Stimulated activated CD4-positive, alpha-beta T cell treated with anti-CD3 and anti-CD28 coated beads, Interleukin-1b, Interleukin-23, amount 100 ng/mL, for 4 hours (primary cell): ENCODE measurements around the gene ERGIC1.

Source experiments
- DNase-seq, 2 donors: peaks; one replicate each; pipeline ENCODE4 v3.0.0-alpha.2; 2020; ENCODE audit warnings: low read depth in 2 of 2

The ERGIC1 gene

DNA sequence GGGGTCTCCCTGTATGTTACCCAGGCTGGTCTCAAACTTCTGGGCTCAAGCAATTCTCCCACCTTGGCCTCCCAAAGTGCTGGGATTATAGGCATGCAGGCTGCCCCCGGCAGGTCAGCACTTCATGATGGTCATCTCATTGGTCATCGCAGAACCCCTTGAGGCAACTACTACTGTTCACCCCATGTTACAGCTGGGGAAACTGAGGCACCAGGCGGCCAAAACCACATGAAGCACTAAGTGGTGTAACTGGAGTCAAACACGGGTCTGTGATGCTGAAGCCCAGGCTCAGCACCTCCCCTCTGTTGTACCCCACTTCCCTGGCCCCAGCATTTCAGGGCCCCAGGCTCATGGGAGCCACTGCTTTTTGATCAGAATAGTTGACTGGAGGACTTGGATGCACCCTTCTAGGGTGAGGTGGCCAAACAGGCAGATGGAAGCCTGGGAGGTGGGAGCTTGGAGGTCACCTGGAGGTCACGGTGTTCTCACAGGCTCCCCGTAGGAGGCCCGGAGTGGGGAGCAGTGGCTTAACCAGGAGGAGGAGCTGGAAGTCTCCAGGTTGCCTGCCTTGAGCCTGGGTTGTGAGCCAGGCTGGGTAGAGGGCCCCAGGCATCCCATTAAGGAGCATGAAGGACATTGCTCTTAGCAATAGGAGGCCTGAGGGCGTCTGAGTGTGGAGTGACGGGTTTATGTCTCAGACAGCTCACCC lies 67.9 kb downstream of the ERGIC1 start:
- DNase-seq: no peak

DNA sequence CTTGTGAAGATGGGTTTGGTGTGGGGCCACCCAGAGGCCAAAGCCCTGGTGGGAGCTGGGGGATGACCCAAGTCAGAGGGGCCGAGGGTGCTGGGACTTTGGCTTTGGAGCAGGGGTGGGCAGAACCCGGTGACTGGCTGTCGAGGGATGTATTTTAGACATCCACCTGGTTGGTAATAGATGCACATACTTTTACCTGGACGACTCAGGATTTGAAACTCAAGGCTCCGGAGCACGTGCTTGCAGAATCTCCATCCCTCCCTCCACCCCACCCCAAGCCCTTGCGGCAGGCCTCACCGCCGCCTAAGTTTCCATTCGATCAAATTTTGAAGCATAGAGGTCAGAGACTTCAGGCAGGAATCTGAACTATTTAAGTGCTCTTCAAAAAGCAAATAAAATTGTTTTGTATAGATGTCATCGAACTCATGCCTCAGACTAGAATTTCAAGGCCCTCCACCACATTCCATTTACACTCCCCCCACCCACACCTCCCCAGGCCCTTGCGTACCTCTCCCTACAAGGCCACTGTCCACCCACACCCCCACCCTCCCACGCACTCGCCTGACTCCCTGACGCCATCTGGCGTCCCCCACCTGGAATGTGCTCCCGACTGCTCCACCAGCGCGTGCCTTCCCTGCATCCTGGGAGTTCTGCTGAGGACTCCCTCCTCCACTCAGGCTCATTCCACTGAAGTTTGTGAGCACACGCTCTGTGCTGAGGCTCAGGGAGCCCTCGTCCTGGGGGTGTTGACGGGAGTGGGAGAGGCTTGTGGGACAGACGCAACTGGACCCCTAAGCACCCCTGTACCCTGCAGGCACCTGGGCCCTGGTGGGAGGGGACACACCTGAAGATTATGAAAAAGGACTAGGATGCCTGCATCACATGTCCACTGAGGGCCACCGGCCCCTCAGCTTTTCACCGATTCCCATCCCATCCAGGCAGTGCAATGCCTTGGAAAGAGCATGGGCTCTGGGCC lies 68.7 kb downstream of the ERGIC1 start:
- DNase-seq: no peak

DNA sequence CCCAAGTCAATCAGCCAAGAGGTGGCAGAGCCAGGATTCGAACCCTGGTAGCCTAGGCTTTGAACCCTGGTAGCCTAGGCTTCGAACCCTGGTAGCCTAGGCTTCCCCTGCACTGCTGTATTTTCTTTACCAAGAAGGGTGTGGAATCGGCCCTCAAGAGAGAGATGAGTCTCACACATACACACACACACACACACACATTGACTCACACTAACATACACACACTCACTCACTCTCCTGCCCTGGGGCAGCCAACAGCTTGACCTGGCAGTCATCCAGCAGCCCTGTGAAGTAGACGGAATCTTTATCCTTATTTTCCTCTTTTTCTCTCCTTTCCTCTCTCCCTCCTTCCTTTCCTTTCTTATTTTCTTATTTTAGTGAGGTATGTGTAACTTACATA lies 69.7 kb downstream of the ERGIC1 start:
- DNase-seq: no peak

DNA sequence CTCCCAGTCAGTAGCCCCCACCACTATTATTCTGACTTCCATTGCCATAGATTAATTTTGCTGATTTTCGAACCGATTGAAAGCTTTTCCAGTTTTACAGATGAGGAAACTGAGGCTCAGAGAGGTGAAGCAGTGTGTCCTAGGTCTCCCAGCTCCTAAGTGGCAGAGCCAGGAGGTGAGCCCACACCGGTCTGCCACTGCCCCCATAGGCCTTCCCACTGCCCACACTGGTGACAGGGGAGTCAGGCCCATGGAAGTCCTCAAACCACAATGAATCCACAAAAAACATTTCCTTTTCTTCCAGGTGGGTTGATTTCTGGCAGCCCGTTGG lies 70.2 kb downstream of the ERGIC1 start:
- no peak for DNase-seq

DNA sequence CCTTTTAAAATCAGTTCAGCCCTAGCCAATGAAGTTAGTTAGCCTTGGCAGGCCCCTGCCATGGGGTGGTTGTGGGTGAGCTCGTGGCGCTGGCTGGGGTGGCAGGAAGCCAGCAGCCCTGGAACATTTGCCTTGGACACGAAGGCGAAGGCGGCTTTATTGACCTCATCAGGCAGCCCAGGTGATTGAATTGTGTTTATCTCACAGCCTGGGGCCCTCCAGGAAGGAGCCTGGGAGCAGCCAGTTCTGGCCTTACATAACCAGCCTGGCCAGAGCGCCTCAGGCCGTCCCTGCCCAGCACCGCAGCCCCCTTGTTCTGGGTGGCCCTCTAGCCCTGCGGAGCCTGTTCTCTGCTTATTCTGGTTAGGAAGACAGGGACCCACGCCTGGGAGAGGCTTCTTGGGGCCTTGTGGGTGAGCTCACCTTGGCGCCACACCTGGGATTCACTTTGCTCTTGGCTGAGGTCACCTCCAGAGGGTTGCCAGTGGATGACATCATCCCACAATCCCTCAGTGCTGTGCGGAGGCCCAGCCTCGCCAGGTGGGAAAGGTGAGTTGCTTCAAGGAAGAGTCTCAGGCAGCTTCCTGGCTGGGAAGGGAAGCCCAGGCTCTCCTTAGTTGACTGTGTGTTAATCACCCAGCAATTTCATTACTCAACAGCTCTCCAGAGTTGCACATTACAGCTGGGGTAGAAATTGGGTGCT lies 70.7 kb downstream of the ERGIC1 start:
- DNase-seq: no peak

DNA sequence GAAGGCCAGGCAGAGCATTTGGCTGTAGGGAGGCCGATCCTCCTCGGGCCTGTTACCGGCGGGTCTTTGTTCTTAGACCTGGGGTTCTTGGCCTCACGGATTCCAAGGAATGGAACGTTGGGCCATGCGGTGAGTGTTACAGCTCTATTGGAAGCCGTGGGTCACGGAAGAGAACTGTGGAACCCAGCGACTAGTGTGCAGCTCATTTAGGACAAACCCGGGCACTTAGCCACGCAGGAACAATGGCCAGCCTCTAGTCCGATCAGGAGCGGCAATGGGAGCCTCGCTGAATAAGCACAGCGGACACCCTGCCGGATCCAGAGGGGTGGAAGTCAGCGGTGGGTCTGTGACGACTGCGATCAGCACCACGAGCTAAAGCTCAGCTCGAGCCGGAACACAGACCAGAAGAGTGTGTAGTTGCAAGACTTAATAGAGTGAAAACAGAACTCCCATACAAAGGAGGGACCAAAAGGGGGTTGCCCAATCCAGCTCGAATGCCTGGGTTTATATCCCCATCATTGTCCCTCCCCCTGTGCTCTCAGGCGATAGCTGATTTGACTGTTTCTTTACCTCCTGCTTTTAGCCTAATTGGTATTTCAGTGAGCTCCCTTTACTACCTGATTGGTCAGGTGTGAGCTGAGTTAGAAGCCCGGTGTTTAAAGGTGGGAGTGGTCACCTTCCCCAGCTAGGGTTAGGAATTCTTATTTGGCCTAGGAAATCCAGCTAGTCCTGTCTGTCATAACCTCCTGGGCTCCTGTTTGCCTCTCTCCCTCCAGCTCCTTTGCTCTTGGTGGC lies 71.5 kb downstream of the ERGIC1 start:
- DNase-seq: no peak

DNA sequence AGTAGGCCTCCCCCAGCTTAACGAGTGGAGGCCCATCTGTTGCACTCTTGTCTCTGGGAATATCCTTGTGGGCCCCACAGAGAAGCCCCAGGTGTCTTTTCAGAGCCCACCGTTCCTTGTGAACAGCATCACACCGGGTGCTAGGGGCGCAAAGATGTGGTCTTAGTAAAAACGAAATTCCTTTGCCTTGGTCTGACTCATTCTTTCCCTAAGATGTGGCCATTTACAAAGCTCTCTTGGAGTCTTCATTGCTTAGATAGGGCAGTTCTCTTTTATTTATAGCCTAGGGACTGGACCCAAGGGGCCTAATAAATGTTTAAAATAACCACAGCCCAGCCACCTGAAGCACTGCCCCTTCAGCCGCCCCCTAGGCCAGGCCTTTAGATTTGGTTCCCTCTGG lies 72.4 kb downstream of the ERGIC1 start:
- no peak for DNase-seq

DNA sequence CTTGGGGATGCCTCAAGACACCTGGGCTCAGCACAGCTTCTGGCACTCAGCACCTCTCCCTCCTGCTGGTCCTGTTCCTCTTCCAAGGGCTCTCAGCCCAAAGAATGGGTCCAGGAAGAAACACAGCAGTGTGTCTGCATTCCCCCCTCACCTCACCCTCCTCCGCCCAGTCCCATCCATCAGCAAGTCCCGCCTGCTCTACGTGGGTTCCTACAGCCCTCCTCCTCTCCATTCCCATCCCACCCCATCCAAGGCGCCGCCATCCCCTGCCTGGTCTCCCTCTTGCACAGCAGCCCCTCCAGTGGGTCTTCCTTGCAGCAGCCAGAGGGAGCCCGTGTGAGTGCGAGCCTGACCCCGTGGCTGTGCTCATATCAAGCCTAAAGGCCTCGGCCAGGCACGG lies 72.8 kb downstream of the ERGIC1 start:
- DNase-seq: no peak

DNA sequence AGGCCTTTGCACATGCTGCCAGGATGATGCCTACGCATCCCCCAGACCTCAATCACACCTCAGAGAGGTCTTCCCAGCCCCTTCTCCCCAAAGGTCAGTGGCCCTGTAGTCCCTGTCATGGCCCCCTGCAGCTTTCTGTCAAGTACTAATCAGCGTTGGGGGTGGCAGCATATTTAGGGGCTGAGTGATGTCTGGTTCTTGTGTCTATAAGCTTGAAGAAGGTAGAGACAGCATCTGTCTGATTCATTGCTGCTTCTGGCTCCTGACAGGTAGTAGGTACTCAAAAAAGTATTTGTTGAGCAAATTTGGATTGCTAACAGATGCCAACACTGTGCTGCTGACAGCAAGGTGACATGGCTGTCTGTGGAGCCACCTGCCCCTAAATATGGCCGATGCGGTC lies 73.6 kb downstream of the ERGIC1 start:
- DNase-seq: no peak

DNA sequence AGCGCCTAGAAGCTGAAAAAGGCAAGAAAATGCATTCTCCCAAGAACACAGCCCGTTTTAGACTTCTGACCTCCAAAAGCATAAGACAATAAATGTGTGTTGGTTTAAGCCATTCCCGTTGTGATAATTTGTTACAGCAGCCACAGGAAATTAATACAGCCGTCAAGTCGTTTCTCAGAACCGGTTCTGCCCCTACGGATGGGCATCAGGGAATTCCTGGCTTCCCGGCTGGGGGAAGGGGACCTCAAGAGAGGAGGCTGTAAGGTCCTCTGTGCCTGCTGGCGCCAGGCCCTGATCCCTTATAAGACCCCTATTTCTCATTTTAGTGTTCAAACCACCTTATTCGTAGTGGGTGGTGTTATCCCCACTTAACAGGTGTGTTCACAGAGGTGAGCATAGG lies 74.6 kb downstream of the ERGIC1 start:
- no peak for DNase-seq

DNA sequence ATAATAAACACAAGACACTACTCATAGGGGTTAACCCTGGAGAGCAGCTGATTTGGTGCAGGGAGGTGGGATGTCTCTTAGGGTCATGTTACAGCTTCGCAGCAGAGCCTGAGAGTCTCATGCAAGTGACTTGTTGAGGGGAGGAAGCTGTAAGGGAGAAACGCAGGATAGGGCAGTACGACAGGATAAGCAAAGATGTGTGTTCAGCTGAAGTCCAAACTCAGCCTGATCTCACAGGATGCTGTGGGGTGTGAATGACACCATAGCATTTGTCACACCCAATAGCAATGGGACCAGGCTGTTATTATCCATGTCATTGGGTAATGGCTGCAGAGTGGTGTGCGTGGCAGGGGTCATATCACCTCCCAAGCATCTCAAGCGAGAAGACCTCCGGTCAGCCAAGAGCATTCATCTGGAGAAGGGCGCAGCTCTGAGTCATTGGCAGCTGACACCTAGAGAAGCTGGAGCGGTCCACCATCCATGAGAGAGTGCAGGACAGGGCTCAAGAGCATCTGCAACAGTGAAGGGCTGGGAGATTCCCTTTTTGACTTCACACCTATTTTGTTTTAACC lies 76.0 kb downstream of the ERGIC1 start:
- DNase-seq: no peak

DNA sequence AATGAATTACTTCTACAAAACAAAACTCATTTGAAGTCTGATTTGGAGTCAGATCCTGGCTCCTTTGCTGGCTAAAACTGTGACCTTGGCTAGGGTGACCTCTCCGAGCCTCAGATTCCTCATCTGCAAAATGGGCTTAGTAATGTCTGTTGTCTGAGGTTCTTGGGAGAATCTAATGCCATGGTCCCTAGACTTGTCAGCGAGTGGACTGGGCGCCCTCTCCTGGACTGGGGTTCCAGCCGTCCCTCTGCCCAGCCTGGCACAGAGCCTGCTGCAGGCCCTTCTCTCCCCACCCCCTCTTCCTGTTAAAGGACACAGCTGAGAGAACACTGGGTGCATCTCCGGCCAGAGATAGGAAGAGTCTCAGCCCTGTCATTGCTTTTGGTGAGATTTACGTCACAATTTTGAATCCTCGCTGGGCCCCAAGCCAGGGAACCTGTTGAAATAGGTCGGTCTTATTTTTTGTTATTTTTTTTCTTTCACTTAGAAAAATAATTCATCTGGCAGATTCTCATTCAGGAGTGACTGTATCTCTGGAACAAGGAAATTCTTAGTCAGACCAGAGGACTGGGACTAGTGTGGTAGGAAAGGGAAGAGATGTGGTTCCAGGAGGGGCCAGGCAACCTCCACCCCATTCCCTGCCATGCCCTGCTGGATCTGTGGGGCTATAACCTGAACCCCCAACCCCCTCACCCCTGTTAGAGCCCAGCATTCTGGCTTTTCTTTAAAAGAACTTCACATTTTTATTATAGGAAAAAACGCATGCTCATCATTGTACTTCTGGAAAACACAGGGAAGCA lies 77.0 kb downstream of the ERGIC1 start:
- DNase-seq: no peak

DNA sequence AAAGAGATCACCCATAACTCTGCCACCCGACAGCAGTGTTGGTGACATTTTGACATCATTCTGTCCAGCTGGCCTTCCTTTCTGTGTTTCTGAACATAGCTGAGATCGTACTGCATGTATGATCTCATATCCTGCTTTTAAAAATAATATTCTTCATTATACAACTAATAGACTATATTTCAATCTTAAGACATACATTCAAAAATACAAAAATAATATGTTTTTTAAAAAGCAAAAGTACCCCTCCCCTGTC lies 77.5 kb downstream of the ERGIC1 start:
- DNase-seq: no peak

DNA sequence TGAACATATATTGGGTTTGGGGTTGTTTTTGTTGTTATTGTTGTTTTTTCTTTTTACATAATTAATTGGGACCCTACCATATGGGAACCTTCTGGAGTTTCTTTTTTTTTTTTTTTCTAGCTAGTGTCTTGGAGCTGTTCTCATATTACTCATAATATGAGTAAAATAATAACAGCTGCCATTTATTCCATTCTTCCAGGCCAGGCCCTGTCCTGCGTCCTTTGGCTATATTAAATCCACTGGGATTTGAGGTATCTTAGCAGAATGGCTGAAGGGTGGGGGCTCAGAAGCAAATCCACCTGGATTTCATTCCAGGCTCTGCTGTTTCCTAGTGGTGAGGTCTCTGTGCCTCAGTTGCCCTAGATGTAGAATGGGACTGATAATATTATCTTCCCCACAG lies 77.9 kb downstream of the ERGIC1 start:
- no peak for DNase-seq

DNA sequence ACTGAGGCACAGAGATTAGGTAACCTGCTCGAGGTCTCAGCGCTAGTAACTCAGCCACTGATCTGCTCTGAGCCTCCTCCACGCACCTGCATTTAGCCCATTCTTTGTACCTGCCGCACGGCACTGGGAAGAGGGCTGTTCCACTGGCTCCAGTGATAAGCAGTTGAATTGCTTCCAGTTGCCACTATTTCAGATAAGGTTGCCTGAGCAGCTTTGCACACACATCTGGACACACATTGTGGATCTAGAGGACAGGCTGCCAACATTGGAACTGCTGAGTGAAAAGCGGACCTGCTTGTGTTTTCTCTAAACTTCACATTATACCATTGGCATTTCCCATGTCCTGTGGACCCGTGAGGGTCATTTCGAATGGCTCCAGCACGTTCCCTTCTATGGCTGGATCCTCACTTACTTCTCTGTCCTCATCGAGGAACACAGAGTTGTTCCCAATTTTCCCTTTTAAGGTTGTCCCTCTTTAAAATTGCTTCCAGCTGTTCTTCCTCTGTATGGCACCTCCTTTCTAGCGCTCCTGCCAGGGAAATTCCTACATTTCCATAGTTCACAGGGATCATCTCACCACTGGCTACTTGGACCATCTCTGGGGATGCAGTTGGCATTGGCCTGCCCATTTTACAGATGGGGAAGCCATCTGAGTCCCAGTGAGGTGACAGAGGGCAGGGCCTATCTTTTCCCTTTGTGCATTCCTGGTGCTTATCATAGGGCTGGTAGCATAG lies 79.2 kb downstream of the ERGIC1 start:
- DNase-seq: no peak

DNA sequence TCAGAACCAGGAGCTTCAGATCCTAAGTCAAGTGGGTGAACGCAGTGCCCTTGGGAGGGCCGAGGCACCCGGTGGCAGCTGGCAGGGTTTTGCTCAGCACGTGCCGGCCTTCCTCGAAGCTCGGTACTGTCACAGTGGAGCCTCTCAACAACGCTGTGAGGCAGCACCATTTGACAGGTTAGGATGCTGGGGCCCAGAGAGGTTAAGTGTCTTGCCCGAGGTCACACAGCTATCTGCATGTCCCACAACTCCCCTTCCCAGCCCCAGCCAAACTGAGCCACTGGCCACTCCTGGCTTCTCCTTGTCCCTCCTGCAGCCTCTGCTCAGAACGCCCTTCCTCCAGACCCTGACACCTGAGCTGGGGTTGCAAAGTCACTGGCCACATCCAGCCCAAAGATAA lies 81.5 kb downstream of the ERGIC1 start:
- no peak for DNase-seq

DNA sequence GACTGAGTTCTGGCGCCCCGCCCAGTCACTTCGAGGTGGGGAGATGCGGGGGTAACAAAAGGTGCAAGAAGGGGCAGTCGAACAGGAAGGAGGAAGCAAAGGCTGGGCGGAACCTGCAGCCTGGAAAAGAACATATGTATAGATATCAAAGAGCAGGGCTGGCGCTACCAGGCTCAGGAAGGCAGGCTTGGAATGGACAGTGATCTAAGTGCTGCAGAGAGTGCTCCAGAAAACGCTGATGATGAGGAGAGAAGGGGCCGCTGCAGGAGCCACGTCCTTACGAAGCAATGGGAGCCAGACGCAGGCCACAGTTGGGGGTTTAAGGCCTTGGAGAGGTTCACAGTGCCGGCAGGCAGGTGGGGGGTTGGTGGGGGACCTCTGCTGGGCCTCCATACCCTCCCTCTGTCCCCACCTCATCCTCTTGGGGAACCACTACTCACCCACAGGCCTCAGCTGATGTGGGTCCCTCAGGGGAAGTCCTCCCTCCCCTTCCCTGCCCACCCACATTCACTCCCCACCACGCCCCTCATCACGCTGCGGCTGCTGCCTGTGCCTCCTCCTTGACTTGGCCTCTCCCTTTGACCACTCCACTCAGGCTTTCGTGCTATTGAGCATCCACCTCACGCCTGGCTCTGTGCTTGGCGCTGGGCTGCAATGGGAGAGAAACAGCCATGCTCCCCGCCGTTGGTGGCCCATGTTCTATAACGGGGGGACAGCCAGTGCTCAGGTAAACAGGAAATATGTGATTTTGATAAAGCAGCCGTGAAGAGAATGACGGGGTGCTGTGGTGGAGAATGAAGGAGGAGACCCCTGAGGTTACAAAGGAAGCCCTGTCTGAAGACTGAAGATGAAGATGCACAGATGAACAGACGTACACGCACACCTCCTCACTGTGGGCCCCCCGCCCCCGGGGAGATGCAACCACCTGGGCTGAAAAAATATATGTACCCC lies 84.6 kb downstream of the ERGIC1 start:
- no peak for DNase-seq

DNA sequence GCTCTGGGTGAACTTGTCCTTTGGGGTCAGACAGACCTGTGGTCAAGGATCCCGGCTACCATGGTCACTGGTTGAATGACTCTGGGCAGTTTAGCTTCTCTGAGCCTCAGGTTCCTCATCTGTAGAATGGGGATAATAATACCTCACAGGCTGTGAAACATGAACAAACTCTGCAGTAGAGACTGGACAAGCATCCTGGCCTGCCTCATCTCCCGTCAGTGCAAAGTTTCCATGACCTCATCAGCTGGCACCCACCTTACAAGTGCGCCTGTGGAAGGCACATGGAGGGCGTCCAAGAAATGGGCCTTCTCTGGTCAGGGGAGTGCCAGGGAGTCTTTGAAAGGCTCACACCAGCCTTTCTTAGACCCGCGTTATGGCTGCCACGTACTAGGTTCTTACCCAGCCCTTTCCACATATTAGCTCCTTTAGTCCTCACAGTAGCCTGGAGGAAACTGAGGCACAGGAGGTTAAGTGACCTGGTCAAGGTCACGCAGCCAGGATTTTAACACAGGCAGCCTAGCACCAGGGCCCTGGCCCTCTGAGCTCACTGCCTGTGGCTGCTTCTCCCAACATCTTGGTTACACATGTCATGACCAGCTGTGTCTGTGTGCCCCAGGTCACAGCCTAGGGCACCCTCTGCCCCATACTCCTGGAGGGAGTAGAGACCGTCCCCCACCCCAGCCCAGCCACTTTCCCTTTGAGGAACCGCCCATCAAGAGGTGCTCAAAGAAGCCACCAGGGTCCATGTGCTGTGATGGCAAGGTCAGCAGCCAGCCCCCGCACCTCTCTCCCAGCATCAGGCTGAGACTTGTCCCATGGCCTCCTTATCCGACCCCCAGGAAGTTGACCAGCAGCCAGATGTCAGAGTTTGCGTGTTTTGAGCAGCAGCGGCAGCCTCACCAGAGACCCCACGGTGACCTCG lies 85.7 kb downstream of the ERGIC1 start:
- no peak for DNase-seq
